CD14-positive monocyte (primary cell): Measurements from ENCODE around the gene ATP13A3. TPM values are rescaled to one million over a fixed set of nuclear protein-coding genes. Genes with fewer than 3 reads are reported as not detected.

Source experiments
- DNase-seq, 3 donors: peaks; one replicate each; pipeline ENCODE4 v3.0.0-alpha.2; 2011 to 2022
- H2AFZ ChIP-seq: 2 replicates; pipeline ENCODE4 v1.6.0; 2012; ENCODE audit warnings: mild to moderate bottlenecking, low read depth, low read length, inconsistent platforms; ENCODE audit not compliant: insufficient read depth, poor library complexity, severe bottlenecking
- H3K27ac ChIP-seq, 2 donors: 1 replicate in 1 of 2; 2 replicates in 1 of 2; pipeline ENCODE4 v1.5.1; 2012 to 2013; ENCODE audit warnings: low read length in 2 of 2, control low read depth in 1 of 2, inconsistent platforms in 1 of 2, low read depth in 1 of 2, mild to moderate bottlenecking in 1 of 2
- H3K27me3 ChIP-seq, 2 donors: one replicate each; pipeline versions ENCODE4 v1.6.0 to v1.6.1; 2011 to 2013; ENCODE audit warnings: low read length in 2 of 2; ENCODE audit not compliant: control insufficient read depth in 2 of 2, insufficient read depth in 2 of 2
- H3K36me3 ChIP-seq, 2 donors: replicated peaks in 1 of 2; 1 replicate in 1 of 2; 2 replicates in 1 of 2; pipeline versions ENCODE4 v1.5.1 to v1.6.1; 2012 to 2013; ENCODE audit warnings: low read length in 2 of 2, control low read depth in 1 of 2, inconsistent platforms in 1 of 2, mild to moderate bottlenecking in 1 of 2; ENCODE audit not compliant: insufficient read depth in 2 of 2, control insufficient read depth in 1 of 2
- H3K4me1 ChIP-seq, 2 donors: 1 replicate in 1 of 2; 2 replicates in 1 of 2; pipeline versions ENCODE4 v1.5.1 to v1.6.1; 2012 to 2013; ENCODE audit warnings: low read length in 2 of 2, control low read depth in 1 of 2, inconsistent platforms in 1 of 2, mild to moderate bottlenecking in 1 of 2, moderate library complexity in 1 of 2; ENCODE audit not compliant: insufficient read depth in 2 of 2, control insufficient read depth in 1 of 2
- H3K4me2 ChIP-seq: replicated peaks from 2 replicates; pipeline ENCODE3; 2012; ENCODE audit warnings: low read length, moderate library complexity, mild to moderate bottlenecking; ENCODE audit not compliant: poor library complexity, severe bottlenecking; ENCODE audit errors: extremely low read depth
- H3K4me3 ChIP-seq, 3 experiments: fragments of 200-600 bp in 1 of 3; sonication (generic) in 1 of 3; replicated peaks in 1 of 3; 1 replicate in 2 of 3; 2 replicates in 1 of 3; pipeline ENCODE4 v1.5.1; 2011 to 2013; ENCODE audit warnings: low read length in 3 of 3, mild to moderate bottlenecking in 3 of 3, control low read depth in 2 of 3, low read depth in 2 of 3, inconsistent platforms in 1 of 3, moderate library complexity in 1 of 3
- H3K79me2 ChIP-seq: 2 replicates; pipeline ENCODE4 v1.6.0; 2012; ENCODE audit warnings: mild to moderate bottlenecking, control low read depth, inconsistent platforms, low read length, moderate library complexity; ENCODE audit not compliant: insufficient read depth
- H3K9ac ChIP-seq: 2 replicates; pipeline ENCODE4 v1.6.0; 2017; ENCODE audit warnings: low read length, mild to moderate bottlenecking; ENCODE audit not compliant: insufficient read depth, poor library complexity, severe bottlenecking
- H3K9me3 ChIP-seq, 2 donors: replicated peaks in 1 of 2; 1 replicate in 1 of 2; 2 replicates in 1 of 2; pipeline versions ENCODE4 v1.5.1 to v1.6.1; 2012 to 2013; ENCODE audit warnings: low read length in 2 of 2, control low read depth in 1 of 2; ENCODE audit not compliant: control insufficient read depth in 1 of 2, insufficient read depth in 1 of 2
- H4K20me1 ChIP-seq: 2 replicates; pipeline ENCODE4 v1.6.0; 2012; ENCODE audit warnings: mild to moderate bottlenecking, low read length, control low read depth, moderate library complexity; ENCODE audit not compliant: insufficient read depth
- H3K27ac Mint-ChIP-seq, 7 donors: one replicate each; pipeline ENCODE4 v1.8.0; 2020; ENCODE audit warnings: mild to moderate bottlenecking in 7 of 7, mixed read lengths in 7 of 7, moderate library complexity in 6 of 7, inconsistent platforms in 2 of 7
- H3K27me3 Mint-ChIP-seq, 3 donors: one replicate each; pipeline ENCODE4 v1.8.0; 2021 to 2022; ENCODE audit warnings: low read depth in 3 of 3, mild to moderate bottlenecking in 3 of 3, mixed read lengths in 3 of 3, moderate library complexity in 3 of 3, inconsistent platforms in 1 of 3
- H3K36me3 Mint-ChIP-seq, 2 donors: one replicate each; pipeline ENCODE4 v1.8.0; 2020; ENCODE audit warnings: mixed read lengths in 2 of 2, inconsistent platforms in 1 of 2, mild to moderate bottlenecking in 1 of 2
- H3K4me1 Mint-ChIP-seq: one replicate; pipeline ENCODE4 v1.8.0; 2020; ENCODE audit warnings: mild to moderate bottlenecking, mixed read lengths
- H3K4me3 Mint-ChIP-seq, 2 donors: one replicate each; pipeline ENCODE4 v1.8.0; 2020; ENCODE audit warnings: mild to moderate bottlenecking in 2 of 2, mixed read lengths in 2 of 2, moderate library complexity in 1 of 2
- H3K9me3 Mint-ChIP-seq, 7 donors: one replicate each; pipeline ENCODE4 v1.8.0; 2020 to 2022; ENCODE audit warnings: mixed read lengths in 7 of 7, mild to moderate bottlenecking in 6 of 7, moderate library complexity in 6 of 7, inconsistent platforms in 2 of 7
- CTCF ChIP-seq: fragments of 200-600 bp; IDR thresholded peaks from one replicate; pipeline ENCODE4 v1.8.0; 2022; ENCODE audit warnings: antibody characterized with exemption, mild to moderate bottlenecking
- WGBS: methylation state at CpG from one replicate; pipeline ENCODE4 v1.1.5; 2013; ENCODE audit warnings: missing lambda C conversion rate; ENCODE audit not compliant: insufficient coverage; 5-methylcytosine and 5-hydroxymethylcytosine counted together
- intact Hi-C, 2 donors: fragments of 100-400 bp; cut with micrococcal nuclease; formaldehyde crosslinking; loops; one replicate each; pipeline versions ENCODE4 v1.15.0 to v1.15.1; 2023
- polyA plus RNA-seq, 3 donors: library from polyadenylated mRNA; depleted of rRNA in 1 of 3; unstranded in 2 of 3; stranded (reverse) in 1 of 3; fragments of 300-500 nt in 2 of 3; fragments of >200 nt in 1 of 3; fragmentation: Illumina TruSeq in 2 of 3; gene quantifications; 1 replicate in 2 of 3; 2 replicates in 1 of 3; pipeline ENCODE4 v1.2.3, GENCODE V29; 2012 to 2021

The ATP13A3 gene
- polyA plus RNA-seq, 3 donors: 4.7 to 19.5 (median 5.2) TPM

- Histone ChIP-seq H4K20me1 (no peaks in the 10 kb centered on the region), H3K4me1 (no peaks in the 10 kb centered on the region), H3K27ac (no peak overlapping the region), H2AFZ (no peak overlapping the region), H3K79me2 (no peaks in the 10 kb centered on the region), H3K4me3 (no peak overlapping the region), H3K36me3 (peaks cover 87 to 96% of the 10 kb centered on the region in 2 donors), H3K4me2 (no peak overlapping the region), H3K27me3 (no peaks in the 10 kb centered on the region), H3K9me3 (no peaks in the 10 kb centered on the region), H3K9ac (no peak overlapping the region)
- 100% methylated on average over 1 of the region's 5 CpGs for WGBS
- Mint-ChIP-seq H3K4me3 (no peak overlapping the region), H3K27me3 (no peaks in the 10 kb centered on the region), H3K36me3 (peaks cover 79 to 94% of the 10 kb centered on the region in 2 donors), H3K27ac (no peak overlapping the region), H3K9me3 (no peaks in the 10 kb centered on the region), H3K4me1 (no peaks in the 10 kb centered on the region)
- intact Hi-C loops: no loop called here
- TF ChIP-seq CTCF: no peak
- no peak for DNase-seq
These were observed 55.2 kb downstream of the ATP13A3 start for GRCh38 chr3:194431554-194431953.

- Histone ChIP-seq H3K9me3 (no peaks in the 10 kb centered on the region), H3K4me2 (no peak overlapping the region), H3K4me1 (no peaks in the 10 kb centered on the region), H3K36me3 (peaks cover 68 to 93% of the 10 kb centered on the region in 2 donors), H4K20me1 (no peaks in the 10 kb centered on the region), H3K9ac (no peak overlapping the region), H3K27me3 (no peaks in the 10 kb centered on the region), H3K4me3 (no peak overlapping the region), H2AFZ (no peak overlapping the region), H3K79me2 (no peaks in the 10 kb centered on the region), H3K27ac (no peak overlapping the region)
- TF ChIP-seq CTCF: no peak
- Mint-ChIP-seq H3K4me3 (no peak overlapping the region), H3K36me3 (peaks cover 70 to 80% of the 10 kb centered on the region in 2 donors), H3K27me3 (no peaks in the 10 kb centered on the region), H3K4me1 (no peaks in the 10 kb centered on the region), H3K9me3 (no peaks in the 10 kb centered on the region), H3K27ac (no peak overlapping the region)
- WGBS: no CpG with 5 or more reads among the region's 4 CpGs
- DNase-seq: no peak
- intact Hi-C loops: no loop called here
These were observed 61.4 kb downstream of the ATP13A3 start for GRCh38 chr3:194425399-194425798.
